ENCODE results near the gene PDCL2. TPM values are rescaled to one million over a fixed set of nuclear protein-coding genes. Genes with fewer than 3 reads are reported as not detected.

Gene PDCL2
- total RNA-seq, 1 donor from 2014 or later, result not detected

GRCh38 chr4:55540271-55540670 is 51.8 kb downstream of the PDCL2 start:
- DNase-seq (ENCODE audit: low spot score), result no peak

- DNase-seq (ENCODE audit: low spot score), result no peak
Observed at GRCh38 chr4:55539658-55540057, 52.4 kb downstream of the PDCL2 start.

- no peak for DNase-seq (ENCODE audit: low spot score)
Observed at GRCh38 chr4:55538531-55538930, 53.5 kb downstream of the PDCL2 start.

GRCh38 chr4:55534306-55534705 is 57.7 kb downstream of the PDCL2 start:
- no peak for DNase-seq (ENCODE audit: low spot score)

DNA sequence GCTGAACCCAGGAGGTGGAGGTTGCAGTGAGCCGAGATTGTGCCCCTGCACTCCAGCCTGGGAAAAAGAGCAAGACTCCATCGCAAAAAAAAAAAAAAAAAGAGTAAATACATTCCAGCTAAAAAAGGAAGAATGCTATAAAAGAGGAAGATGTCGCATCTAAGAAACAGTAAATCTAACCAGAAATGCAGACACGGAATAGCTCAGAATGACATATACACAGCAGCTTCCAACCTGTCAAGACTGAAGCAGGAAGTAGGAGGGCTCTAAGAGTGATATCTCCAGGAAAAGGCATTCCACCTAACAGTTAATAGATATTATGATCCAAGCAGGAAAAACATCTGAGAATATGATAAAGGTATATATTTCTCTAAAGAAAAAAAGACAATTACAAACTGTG is 61.4 kb downstream of the PDCL2 start:
- no peak for DNase-seq (ENCODE audit: low spot score)

DNA sequence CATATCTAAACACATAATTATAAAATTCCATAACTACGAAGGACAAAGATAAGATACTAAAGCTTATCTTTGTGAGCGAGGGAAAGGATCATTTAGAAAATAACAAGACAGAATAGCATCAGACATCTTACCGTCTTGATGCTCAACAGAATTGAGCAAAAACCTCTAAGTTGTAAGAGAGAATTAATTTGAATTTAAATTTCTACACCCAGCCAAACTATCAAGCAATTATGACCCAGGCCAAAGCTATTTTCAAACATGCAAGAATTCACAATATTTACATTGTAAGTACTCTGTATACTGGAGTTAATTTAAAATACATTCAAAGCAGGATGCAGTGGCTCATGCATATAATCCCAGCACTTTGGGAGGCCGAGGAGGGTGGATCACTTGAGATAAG is 61.9 kb downstream of the PDCL2 start:
- DNase-seq (ENCODE audit: low spot score), result no peak

DNA sequence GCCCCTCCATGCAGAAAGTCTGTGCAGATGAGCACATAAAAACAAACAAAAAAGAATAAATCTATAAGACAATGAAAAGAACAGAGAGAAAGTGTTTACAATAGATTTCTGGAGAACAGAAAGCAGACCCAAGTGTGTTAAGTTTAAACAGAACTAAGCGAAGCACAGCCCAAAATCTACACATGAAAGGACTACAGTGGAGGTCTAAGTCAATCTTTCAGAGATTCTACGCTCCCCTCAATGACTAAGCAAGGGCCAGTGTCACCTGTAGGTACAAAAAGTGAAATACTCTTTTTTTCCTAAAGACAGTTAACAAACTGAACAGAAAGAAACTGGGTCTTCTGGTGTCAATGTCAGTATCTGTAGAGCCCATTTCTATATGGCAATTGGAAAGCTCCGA is 63.6 kb downstream of the PDCL2 start:
- DNase-seq (ENCODE audit: low spot score), result no peak

DNA sequence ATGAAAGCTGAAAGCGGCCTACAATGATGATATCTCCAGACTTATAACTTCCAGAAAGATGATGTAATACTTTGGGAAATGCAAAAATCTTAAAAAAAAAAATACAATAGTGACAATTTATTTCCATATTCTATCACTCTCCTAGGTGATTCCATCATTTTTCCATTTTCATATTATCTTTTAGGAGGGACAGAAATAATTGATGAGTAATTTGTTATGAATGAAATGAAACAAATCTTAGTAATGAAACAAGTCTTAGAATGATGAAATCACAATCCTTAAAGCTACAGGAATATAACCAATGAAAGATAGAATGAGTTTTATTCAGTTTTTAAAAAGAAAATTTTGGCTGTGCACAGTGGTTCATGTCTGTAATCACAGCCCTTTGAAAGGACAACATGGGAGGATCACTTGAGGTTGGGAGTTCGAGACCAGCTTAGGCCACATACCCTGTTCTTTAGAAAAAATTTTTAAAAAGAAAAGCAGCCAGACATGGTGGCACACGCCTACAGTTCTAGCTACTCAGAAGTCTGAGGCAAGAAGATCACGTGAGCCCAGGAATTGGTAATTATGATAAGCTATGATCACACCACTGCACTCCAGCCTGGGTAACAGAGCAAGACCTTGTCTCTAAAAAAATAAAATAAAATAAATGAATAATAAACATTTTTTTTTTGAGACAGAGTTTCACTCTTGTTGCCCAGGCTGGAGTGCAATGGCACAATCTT is 67.0 kb downstream of the PDCL2 start:
- DNase-seq (ENCODE audit: low spot score), result no peak

- no peak for DNase-seq (ENCODE audit: low spot score)
Observed at GRCh38 chr4:55518442-55518841, 73.6 kb downstream of the PDCL2 start.

DNA sequence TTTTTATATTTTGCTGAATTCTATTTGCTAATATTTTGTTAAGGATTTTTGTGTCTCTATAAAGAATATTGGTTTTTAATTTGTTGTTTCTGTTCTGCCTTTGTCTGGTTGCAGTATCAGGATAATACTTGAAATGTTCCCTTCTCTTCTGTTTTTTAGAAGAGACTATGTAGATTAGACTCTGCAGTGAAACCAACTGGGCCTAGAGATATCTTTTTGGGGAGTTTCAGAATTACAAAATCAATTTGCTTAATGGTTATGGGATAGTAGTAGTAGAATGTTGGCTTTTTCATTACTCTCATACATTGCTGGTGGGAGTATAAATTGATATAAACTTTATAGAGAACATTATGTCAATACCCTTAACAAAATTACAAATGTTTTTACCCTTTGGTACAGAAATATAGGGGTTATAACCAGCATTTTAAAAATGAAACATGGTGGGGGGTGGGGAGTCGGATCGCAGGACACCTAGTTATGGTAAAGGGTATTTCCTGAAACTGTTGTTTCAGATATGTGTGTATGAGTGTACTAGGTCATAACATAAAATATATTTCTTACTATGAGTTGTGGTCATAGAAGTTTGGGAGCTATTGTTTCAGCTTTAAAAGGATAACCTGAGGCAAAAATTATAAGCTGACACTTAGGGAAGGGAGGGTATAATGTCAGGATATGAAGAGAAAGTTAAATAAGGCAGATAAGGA is 74.4 kb downstream of the PDCL2 start:
- DNase-seq (ENCODE audit: low spot score), result no peak

GRCh38 chr4:55512922-55513571 is 79.0 kb downstream of the PDCL2 start:
- DNase-seq (ENCODE audit: low spot score), result no peak

GRCh38 chr4:55512077-55512476 is 80.0 kb downstream of the PDCL2 start:
- no peak for DNase-seq (ENCODE audit: low spot score)

- DNase-seq (ENCODE audit: low spot score), result no peak
Observed at GRCh38 chr4:55510685-55511084, 81.4 kb downstream of the PDCL2 start.

DNA sequence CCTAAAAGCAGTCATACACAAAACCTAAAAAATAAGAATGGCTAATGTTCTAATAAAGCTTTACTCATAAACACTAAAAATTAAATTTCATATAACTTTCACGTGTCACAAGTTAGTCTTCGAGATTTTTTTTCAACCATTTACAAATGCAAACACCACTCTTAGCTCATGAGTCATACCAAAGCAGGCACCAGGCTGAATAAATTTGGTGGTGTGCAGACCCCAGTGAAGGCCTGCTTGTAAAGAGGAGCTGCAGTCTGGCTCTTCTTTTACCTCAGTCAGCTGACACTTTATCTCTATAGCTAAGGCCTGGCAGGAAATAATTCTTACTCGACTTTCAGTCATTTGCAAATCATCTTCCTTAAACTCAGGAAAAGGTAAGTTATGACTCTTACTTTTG is 82.8 kb downstream of the PDCL2 start:
- DNase-seq (ENCODE audit: low spot score), result no peak

DNA sequence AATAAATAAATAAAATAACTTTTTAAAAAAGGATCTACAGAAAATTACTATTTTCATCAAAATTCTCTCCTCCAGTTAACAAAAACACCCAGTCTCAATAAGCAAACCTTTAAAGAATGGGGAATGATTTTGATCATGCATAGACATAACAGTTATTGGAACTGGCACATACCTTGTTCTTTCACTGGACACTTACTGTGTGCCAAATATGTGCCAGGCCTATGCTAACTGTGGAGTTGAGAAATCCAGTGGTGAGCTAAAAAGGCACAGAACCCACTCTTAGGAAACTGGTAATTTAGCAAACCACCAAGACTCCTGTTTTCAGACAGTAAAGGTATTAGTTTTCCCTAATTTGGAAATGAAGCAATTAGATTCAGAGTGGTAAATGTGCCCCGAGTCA is 84.4 kb downstream of the PDCL2 start:
- DNase-seq (ENCODE audit: low spot score), result no peak

Other genes starting within 250 kb of the PDCL2 start
- gene SRD5A3, start 246.0 kb downstream of the PDCL2 start, total RNA-seq, result 18.3 TPM
- 211 TPM for gene TMEM165, start 196.3 kb downstream of the PDCL2 start, total RNA-seq
- 39.5 TPM for gene CLOCK, start 45.3 kb downstream of the PDCL2 start, total RNA-seq
- gene NMU, start 44.1 kb upstream of the PDCL2 start, total RNA-seq, result not detected
- not detected for gene EXOC1L, start 227.5 kb upstream of the PDCL2 start, total RNA-seq

Measured in mesenteric fat pad (tissue), 1 donor.